Immature natural killer cell (primary cell): ENCODE data around the gene ANXA11. TPM values are rescaled to one million over a fixed set of nuclear protein-coding genes. Genes with fewer than 3 reads are reported as not detected.
A peak's percentile ranks its signal among the peaks of the same experiment; 100 is the strongest.
"Not testable (repeated sequence)": the region's sequence is repeated elsewhere in the genome, so short reads cannot be mapped to it uniquely, and the experiment has no call there.

Experiments used
- DNase-seq, 3 donors: peaks; one replicate each; pipeline ENCODE4 v3.0.0; 2022; ENCODE audit warnings: mixed read lengths in 1 of 3
- H3K27ac Mint-ChIP-seq, 6 donors: one replicate each; pipeline ENCODE4 v1.8.0; 2020; ENCODE audit warnings: mixed read lengths in 6 of 6, mild to moderate bottlenecking in 5 of 6, inconsistent platforms in 4 of 6, moderate library complexity in 3 of 6
- H3K27me3 Mint-ChIP-seq, 3 donors: one replicate each; pipeline ENCODE4 v1.8.0; 2020 to 2021; ENCODE audit warnings: low read depth in 3 of 3, mild to moderate bottlenecking in 3 of 3, mixed read lengths in 3 of 3, moderate library complexity in 3 of 3, inconsistent platforms in 1 of 3
- H3K36me3 Mint-ChIP-seq, 3 donors: one replicate each; pipeline ENCODE4 v1.8.0; 2020; ENCODE audit warnings: mixed read lengths in 3 of 3, inconsistent platforms in 2 of 3, mild to moderate bottlenecking in 2 of 3
- H3K4me1 Mint-ChIP-seq, 2 donors: one replicate each; pipeline ENCODE4 v1.8.0; 2020; ENCODE audit warnings: inconsistent platforms in 2 of 2, mild to moderate bottlenecking in 2 of 2, mixed read lengths in 2 of 2, moderate library complexity in 1 of 2
- H3K4me3 Mint-ChIP-seq, 5 donors: one replicate each; pipeline ENCODE4 v1.8.0; 2020; ENCODE audit warnings: mild to moderate bottlenecking in 5 of 5, mixed read lengths in 5 of 5, inconsistent platforms in 3 of 5, moderate library complexity in 3 of 5
- H3K9me3 Mint-ChIP-seq, 6 donors: one replicate each; pipeline ENCODE4 v1.8.0; 2020; ENCODE audit warnings: mild to moderate bottlenecking in 6 of 6, mixed read lengths in 6 of 6, inconsistent platforms in 4 of 6, moderate library complexity in 3 of 6
- polyA plus RNA-seq, 3 donors: library from polyadenylated mRNA; unstranded; fragments of 300-500 nt; fragmentation: Illumina TruSeq; gene quantifications; one replicate each; pipeline ENCODE4 v1.2.3, GENCODE V29; 2021

ANXA11 gene
- polyA plus RNA-seq, 3 donors from 2014 or later: 136 to 270 (median 181) TPM

GRCh38 chr10:80153460-80153859 is 51.9 kb downstream of the ANXA11 start:
- Mint-ChIP-seq H3K9me3 (peaks cover 0 to 1% (median 0%) of the 10 kb centered on the region in 6 donors), H3K36me3 (peaks cover 10 to 68% (median 34%) of the 10 kb centered on the region in 3 donors), H3K27me3 (peaks cover 0 to 12% (median 5%) of the 10 kb centered on the region in 3 donors), H3K27ac (peak overlapping the region in 3 of 6 donors; percentile 22 to 53 (median 52)), H3K4me1 (no peaks in the 10 kb centered on the region), H3K4me3 (no peak overlapping the region)
- DNase-seq: no peak

DNA sequence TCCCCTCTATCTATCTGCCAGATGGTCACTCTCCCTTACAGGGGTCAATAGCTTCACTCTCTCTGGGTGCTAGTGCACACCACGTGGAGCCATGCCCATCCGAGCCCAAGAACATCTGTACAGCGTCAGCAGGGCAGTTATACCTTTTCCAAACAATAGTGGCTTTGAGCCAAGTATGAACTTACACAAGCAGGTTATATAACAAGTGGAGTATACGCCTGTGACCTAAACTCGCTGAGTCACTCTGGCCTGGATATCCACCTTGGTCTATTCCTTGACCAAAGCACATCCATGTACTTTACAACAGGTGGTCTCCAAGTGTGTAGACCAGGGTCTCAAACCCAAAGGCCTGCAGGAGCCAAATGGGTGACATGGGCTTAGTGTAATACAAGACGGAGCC is 52.5 kb downstream of the ANXA11 start:
- no peak overlapping the region for H3K4me3 Mint-ChIP-seq
- peak overlapping the region in 2 of 6 donors; percentile 36 to 56 for H3K27ac Mint-ChIP-seq
- H3K4me1 Mint-ChIP-seq: no peaks in the 10 kb centered on the region
- peaks cover 0 to 12% (median 6%) of the 10 kb centered on the region in 3 donors for H3K27me3 Mint-ChIP-seq
- H3K9me3 Mint-ChIP-seq: peaks cover 0 to 1% (median 0%) of the 10 kb centered on the region in 6 donors
- no peak for DNase-seq
- peaks cover 10 to 62% (median 34%) of the 10 kb centered on the region in 3 donors for H3K36me3 Mint-ChIP-seq

GRCh38 chr10:80150172-80150571 is 55.2 kb downstream of the ANXA11 start:
- Mint-ChIP-seq H3K9me3 (peaks cover 0 to 1% (median 0%) of the 10 kb centered on the region in 6 donors), H3K4me1 (peaks cover 2 to 7% of the 10 kb centered on the region in 2 donors), H3K27me3 (peaks cover 4 to 9% (median 7%) of the 10 kb centered on the region in 3 donors), H3K27ac (peak overlapping the region in 4 of 6 donors; percentile 40 to 87 (median 60)), H3K36me3 (peaks cover 6 to 36% (median 17%) of the 10 kb centered on the region in 3 donors), H3K4me3 (no peak overlapping the region)
- no peak for DNase-seq

DNA sequence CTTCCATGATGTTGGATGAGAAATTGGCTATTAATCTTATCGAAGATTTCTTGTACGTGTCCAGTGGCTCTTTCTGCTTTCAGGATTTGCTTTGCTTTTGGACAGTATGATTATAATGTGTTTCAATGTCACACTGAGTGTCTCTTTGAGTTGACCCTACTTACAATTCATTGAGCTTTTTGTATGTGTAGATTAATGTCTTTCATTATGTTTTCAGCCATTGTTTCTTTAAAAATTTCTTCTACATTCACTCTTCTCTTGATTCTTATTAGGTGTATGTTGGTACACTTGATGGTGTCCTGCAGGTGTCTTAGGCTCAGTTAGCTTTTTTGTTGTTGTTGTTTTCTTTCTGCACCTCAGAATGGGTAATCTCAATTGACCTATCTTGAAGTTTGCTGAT is 56.2 kb downstream of the ANXA11 start:
- no peak for DNase-seq
- no peak overlapping the region for H3K4me3 Mint-ChIP-seq
- peaks cover 8 to 9% (median 8%) of the 10 kb centered on the region in 3 donors for H3K27me3 Mint-ChIP-seq
- H3K36me3 Mint-ChIP-seq: peaks cover 6 to 29% (median 9%) of the 10 kb centered on the region in 3 donors
- H3K27ac Mint-ChIP-seq: peak overlapping the region in 5 of 6 donors; percentile 2 to 80 (median 37)
- peaks cover 10 to 17% of the 10 kb centered on the region in 2 donors for H3K4me1 Mint-ChIP-seq
- peaks cover 0 to 1% (median 0%) of the 10 kb centered on the region in 6 donors for H3K9me3 Mint-ChIP-seq

DNA sequence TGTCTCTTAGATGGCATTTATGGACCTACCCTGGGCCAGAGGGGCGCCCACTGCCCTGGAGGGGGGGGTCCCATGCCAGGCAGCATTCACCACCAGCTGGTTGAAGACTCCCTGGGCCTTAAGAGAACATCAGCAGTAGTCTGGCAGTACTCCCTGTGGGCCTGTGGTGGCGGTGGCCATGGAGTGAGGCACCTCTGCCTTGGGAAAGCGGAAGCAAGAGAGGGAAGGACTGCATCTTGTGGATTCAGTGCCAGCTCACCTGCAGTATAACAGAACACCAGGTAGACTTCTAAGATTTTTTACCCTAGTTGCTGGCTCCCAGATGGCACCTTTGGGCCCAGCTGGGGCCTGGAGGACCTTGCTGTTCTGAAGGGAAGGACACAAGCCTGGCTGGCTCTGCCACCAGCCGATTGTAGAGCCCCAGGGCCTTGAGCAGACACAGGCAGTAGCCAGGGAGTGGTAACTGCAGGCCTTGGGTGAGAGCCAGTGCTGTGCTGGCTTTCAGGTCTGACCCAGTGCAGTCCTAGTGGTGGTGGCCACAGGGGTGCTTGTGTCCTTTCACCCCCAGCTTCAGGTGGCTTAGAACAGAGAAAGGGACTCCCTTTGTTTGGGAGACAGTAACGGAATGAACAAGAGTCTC is 57.1 kb downstream of the ANXA11 start:
- peaks cover 0 to 1% (median 0%) of the 10 kb centered on the region in 6 donors for H3K9me3 Mint-ChIP-seq
- H3K27me3 Mint-ChIP-seq: peaks cover 8 to 14% (median 12%) of the 10 kb centered on the region in 3 donors
- peak overlapping the region in 5 of 6 donors; percentile 34 to 77 (median 41) for H3K27ac Mint-ChIP-seq

DNA sequence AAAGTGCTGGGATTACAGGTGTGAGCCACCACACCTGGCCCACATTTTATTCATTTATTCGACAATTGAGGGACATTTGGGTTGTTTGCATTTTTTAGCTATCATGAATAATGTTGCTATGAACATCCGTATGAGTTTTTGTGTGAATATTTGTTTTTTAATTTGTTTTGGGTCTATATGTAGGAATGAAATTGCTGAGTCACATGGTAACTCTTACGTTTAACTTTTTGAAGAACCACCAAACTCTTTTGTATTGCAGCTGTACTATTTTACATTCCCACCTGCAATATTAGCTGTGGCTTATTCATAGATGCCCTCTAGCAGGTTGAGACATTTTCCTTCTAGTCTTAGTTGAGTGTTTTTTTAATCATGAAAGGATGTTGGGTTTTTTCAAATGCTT is 58.4 kb downstream of the ANXA11 start:
- H3K27ac Mint-ChIP-seq: peak overlapping the region in 1 of 6 donors; percentile 51
- H3K27me3 Mint-ChIP-seq: peaks cover 8 to 18% (median 8%) of the 10 kb centered on the region in 3 donors
- no peak overlapping the region for H3K4me3 Mint-ChIP-seq
- peaks cover 0 to 1% (median 0%) of the 10 kb centered on the region in 6 donors for H3K9me3 Mint-ChIP-seq
- peaks cover 6 to 26% (median 9%) of the 10 kb centered on the region in 3 donors for H3K36me3 Mint-ChIP-seq
- no peak for DNase-seq
- peaks cover 17 to 25% of the 10 kb centered on the region in 2 donors for H3K4me1 Mint-ChIP-seq

More for the DNA sequence above, 57.1 kb downstream of the ANXA11 start:
- DNase-seq: no peak
- Mint-ChIP-seq H3K4me1 (peaks cover 17 to 25% of the 10 kb centered on the region in 2 donors), H3K36me3 (peaks cover 6 to 26% (median 9%) of the 10 kb centered on the region in 3 donors), H3K4me3 (no peak overlapping the region)

GRCh38 chr10:80145406-80146308 is 59.7 kb downstream of the ANXA11 start:
- DNase-seq, H3K4me3 Mint-ChIP-seq, H3K9me3 Mint-ChIP-seq: not testable (repeated sequence)
- peak overlapping the region; percentile 2 to 76 (median 31) for H3K27ac Mint-ChIP-seq
- peaks cover 6 to 17% (median 9%) of the 10 kb centered on the region in 3 donors for H3K36me3 Mint-ChIP-seq
- H3K4me1 Mint-ChIP-seq: peaks cover 17 to 25% of the 10 kb centered on the region in 2 donors
- H3K27me3 Mint-ChIP-seq: peaks cover 8 to 24% (median 10%) of the 10 kb centered on the region in 3 donors

GRCh38 chr10:80144696-80145131 is 60.6 kb downstream of the ANXA11 start:
- Mint-ChIP-seq H3K27me3 (peaks cover 10 to 27% (median 14%) of the 10 kb centered on the region in 3 donors), H3K4me1 (peaks cover 17 to 25% of the 10 kb centered on the region in 2 donors), H3K27ac (peak overlapping the region in 5 of 6 donors; percentile 49 to 82 (median 53)), H3K4me3 (peak overlapping the region; percentile 55 to 77 (median 64)), H3K9me3 (peaks cover 0 to 1% (median 0%) of the 10 kb centered on the region in 6 donors), H3K36me3 (peaks cover 4 to 10% (median 6%) of the 10 kb centered on the region in 3 donors)
- peak in 1 of 3 donors; percentile 8 for DNase-seq

DNA sequence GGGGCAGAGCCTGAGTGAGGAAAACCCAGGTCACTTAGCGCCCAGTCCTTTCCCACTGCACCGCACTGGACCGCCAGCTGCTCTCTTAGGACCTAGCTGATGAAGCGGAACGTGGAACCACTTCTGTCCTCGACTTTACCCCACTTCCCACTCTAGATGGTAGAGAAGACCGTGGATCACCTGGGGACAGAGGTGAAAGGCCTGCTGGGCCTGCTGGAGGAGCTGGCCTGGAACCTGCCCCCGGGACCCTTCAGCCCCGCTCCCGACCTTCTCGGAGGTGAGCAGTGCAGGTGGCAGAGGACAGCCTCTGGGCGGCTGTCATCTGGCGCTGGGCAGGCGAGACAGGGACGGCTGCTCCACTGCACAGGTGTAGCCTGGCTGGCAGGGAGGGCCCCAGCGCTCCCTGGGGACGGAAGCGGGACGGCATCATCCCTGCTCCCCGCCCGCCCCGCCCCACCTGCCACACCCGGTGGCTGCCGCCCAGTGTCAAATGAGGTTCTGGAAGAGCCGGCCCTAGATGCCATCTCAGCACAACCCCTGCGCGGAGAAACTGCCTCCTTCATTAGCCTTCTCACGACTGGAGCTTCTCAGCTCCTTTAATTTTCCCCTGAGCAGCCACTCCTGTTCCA is 61.2 kb downstream of the ANXA11 start:
- Mint-ChIP-seq H3K4me3 (peak overlapping the region; percentile 59 to 79 (median 68)), H3K9me3 (no peaks in the 10 kb centered on the region), H3K27me3 (peaks cover 10 to 30% (median 11%) of the 10 kb centered on the region in 3 donors), H3K27ac (peak overlapping the region in 5 of 6 donors; percentile 49 to 82 (median 53)), H3K36me3 (peaks cover 1 to 4% (median 4%) of the 10 kb centered on the region in 3 donors), H3K4me1 (peaks cover 17 to 25% of the 10 kb centered on the region in 2 donors)
- DNase-seq: no peak

DNA sequence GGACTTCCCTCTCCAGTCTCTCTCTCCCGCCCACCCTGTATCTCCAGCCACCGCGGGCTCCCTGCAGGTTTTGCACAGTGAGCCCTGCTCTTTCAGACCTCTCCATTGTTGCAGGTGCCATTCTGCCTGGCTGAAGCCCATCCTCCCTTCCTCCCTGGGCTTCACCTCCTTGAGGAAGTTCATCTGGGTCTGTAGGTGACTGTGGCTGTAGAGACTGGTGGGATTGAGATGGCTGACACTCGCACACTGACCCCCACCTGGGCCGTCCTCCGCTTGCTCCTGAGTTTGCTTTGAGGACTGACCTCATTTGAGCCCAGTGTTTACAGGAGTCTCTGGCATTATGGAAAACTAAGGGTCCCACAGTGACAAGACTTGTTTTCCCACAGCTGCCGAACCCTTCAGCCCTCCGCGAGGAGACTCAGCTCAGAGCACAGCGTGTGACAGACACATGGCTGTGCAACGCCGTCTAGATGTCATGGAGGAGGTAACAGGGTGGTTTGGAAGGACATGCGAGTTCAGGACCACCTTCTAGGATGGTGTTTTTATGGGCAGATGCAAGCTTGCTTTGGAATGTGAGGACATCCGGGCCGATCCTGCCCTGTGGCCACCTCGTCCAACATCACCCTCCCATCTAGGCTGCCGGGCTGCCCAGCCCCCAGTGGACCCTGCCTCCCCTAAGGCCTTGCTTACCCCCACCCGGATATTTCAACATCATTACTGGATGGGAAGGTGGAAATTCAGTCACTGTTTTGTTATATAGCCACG is 63.5 kb downstream of the ANXA11 start:
- Mint-ChIP-seq H3K36me3 (peaks cover 0 to 3% (median 0%) of the 10 kb centered on the region in 3 donors), H3K4me1 (peaks cover 17 to 25% of the 10 kb centered on the region in 2 donors), H3K27me3 (peaks cover 7 to 38% (median 9%) of the 10 kb centered on the region in 3 donors), H3K9me3 (no peaks in the 10 kb centered on the region), H3K4me3 (no peak overlapping the region), H3K27ac (no peak overlapping the region)
- no peak for DNase-seq

GRCh38 chr10:80140251-80140650 is 65.1 kb downstream of the ANXA11 start:
- Mint-ChIP-seq H3K9me3 (no peaks in the 10 kb centered on the region), H3K27me3 (peaks cover 7 to 34% (median 9%) of the 10 kb centered on the region in 3 donors), H3K36me3 (peaks cover 0 to 3% (median 0%) of the 10 kb centered on the region in 3 donors), H3K4me1 (peaks cover 15 to 18% of the 10 kb centered on the region in 2 donors), H3K27ac (no peak overlapping the region), H3K4me3 (no peak overlapping the region)
- DNase-seq: no peak

GRCh38 chr10:80139265-80139664 is 66.1 kb downstream of the ANXA11 start:
- Mint-ChIP-seq H3K27ac (no peak overlapping the region), H3K27me3 (peaks cover 6 to 29% (median 7%) of the 10 kb centered on the region in 3 donors), H3K4me3 (no peak overlapping the region), H3K36me3 (peaks cover 0 to 3% (median 0%) of the 10 kb centered on the region in 3 donors), H3K4me1 (peaks cover 7 to 9% of the 10 kb centered on the region in 2 donors), H3K9me3 (no peaks in the 10 kb centered on the region)
- no peak for DNase-seq
